ENCODE data around the gene GRK5. TPM values are rescaled to one million over a fixed set of nuclear protein-coding genes. Genes with fewer than 3 reads are reported as not detected.

Gene GRK5
- total RNA-seq, 6 experiments from 2014 or later: 9.7 to 16.8 (median 15.9) TPM

- no peak overlapping the region for H3K27ac Mint-ChIP-seq
Measured at GRCh38 chr10:119423510-119424257, 216.3 kb downstream of the GRK5 start.

GRCh38 chr10:119424258-119424975 is 217.0 kb downstream of the GRK5 start:
- H3K9me3 Mint-ChIP-seq: no peaks in the 10 kb centered on the region
- H3K4me1 Mint-ChIP-seq (ENCODE audit: low read depth): peaks cover 12% of the 10 kb centered on the region
- H3K36me3 Mint-ChIP-seq (ENCODE audit: low read depth): no peaks in the 10 kb centered on the region
- H3K27me3 Mint-ChIP-seq (ENCODE audit: insufficient read depth): peaks cover 2% of the 10 kb centered on the region
- no peak overlapping the region for H3K27ac Mint-ChIP-seq
- DNase-seq: no peak
- no peak for TF ChIP-seq CTCF (IDR thresholded peaks at IDR 0.05)
- no peak overlapping the region for H3K4me3 Mint-ChIP-seq

More at GRCh38 chr10:119423510-119424257, 216.3 kb downstream of the GRK5 start:
- no peak overlapping the region for H3K4me3 Mint-ChIP-seq
- peaks cover 2% of the 10 kb centered on the region for H3K27me3 Mint-ChIP-seq (ENCODE audit: insufficient read depth)
- no peak for TF ChIP-seq CTCF (IDR thresholded peaks at IDR 0.05)
- DNase-seq: no peak
- peaks cover 12% of the 10 kb centered on the region for H3K4me1 Mint-ChIP-seq (ENCODE audit: low read depth)
- H3K9me3 Mint-ChIP-seq: no peaks in the 10 kb centered on the region
- H3K36me3 Mint-ChIP-seq (ENCODE audit: low read depth): no peaks in the 10 kb centered on the region

GRCh38 chr10:119425102-119425880 is 217.9 kb downstream of the GRK5 start:
- Mint-ChIP-seq H3K4me3 (no peak overlapping the region), H3K27me3 (ENCODE audit: insufficient read depth) (peaks cover 2% of the 10 kb centered on the region), H3K9me3 (no peaks in the 10 kb centered on the region), H3K4me1 (ENCODE audit: low read depth) (peaks cover 12% of the 10 kb centered on the region), H3K36me3 (ENCODE audit: low read depth) (no peaks in the 10 kb centered on the region), H3K27ac (no peak overlapping the region)
- DNase-seq: no peak
- TF ChIP-seq CTCF (IDR thresholded peaks at IDR 0.05): no peak

GRCh38 chr10:119425881-119426170 is 218.5 kb downstream of the GRK5 start:
- H3K27me3 Mint-ChIP-seq (ENCODE audit: insufficient read depth): peaks cover 2% of the 10 kb centered on the region

More at GRCh38 chr10:119425881-119426170, 218.5 kb downstream of the GRK5 start:
- Mint-ChIP-seq H3K9me3 (no peaks in the 10 kb centered on the region), H3K36me3 (ENCODE audit: low read depth) (no peaks in the 10 kb centered on the region), H3K27ac (no peak overlapping the region), H3K4me1 (ENCODE audit: low read depth) (peaks cover 12% of the 10 kb centered on the region), H3K4me3 (no peak overlapping the region)
- DNase-seq: no peak
- TF ChIP-seq CTCF (IDR thresholded peaks at IDR 0.05): no peak
